Measurements from ENCODE around the gene MRPL32.
A peak's percentile ranks its signal among the peaks of the same experiment; 100 is the strongest.

Gene MRPL32

GRCh38 chr7:42930889-42931288 is 1.3 kb upstream of the MRPL32 start:
- Histone ChIP-seq H3K27ac (ENCODE audit: low read length) (no peak overlapping the region), H3K27me3 (ENCODE audit: control insufficient read depth, insufficient read depth, low read length) (no peaks in the 10 kb centered on the region), H3K4me3 (ENCODE audit: low read length) (peak overlapping the region; percentile 97), H3K4me1 (ENCODE audit: control insufficient read depth, low read depth, low read length) (peaks cover 5% of the 10 kb centered on the region), H3K36me3 (ENCODE audit: control insufficient read depth, low read depth, low read length) (peaks cover 25% of the 10 kb centered on the region), H3K9me3 (ENCODE audit: control insufficient read depth, low read depth, low read length) (no peaks in the 10 kb centered on the region), H3K9ac (ENCODE audit: low read length) (peak overlapping the region; percentile 94)

DNA sequence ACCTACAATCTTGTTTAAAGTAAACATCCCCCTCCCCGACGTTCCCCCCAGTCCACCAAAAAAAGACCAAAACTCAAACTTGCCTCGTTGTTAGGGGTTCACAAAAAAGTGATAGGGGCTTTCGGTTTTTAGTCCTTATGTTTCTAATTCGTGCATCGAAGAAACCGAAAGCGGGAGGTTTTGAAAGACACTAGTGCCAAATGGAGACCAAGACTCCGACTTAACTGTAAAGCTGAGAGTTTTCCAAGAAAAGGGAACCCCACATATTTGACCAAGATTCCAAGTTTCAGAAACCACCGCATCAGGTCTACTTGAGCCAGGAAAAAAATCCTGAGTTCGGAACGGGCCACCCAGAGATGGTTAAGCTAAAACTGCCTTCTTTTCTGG is 736 bp upstream of the MRPL32 start:
- Histone ChIP-seq H3K27ac (ENCODE audit: low read length) (peak overlapping the region; percentile 86), H3K9ac (ENCODE audit: low read length) (peak overlapping the region; percentile 94), H3K27me3 (ENCODE audit: control insufficient read depth, insufficient read depth, low read length) (no peaks in the 10 kb centered on the region), H3K4me3 (ENCODE audit: low read length) (peak overlapping the region; percentile 97), H3K4me1 (ENCODE audit: control insufficient read depth, low read depth, low read length) (peaks cover 5% of the 10 kb centered on the region), H3K9me3 (ENCODE audit: control insufficient read depth, low read depth, low read length) (no peaks in the 10 kb centered on the region), H3K36me3 (ENCODE audit: control insufficient read depth, low read depth, low read length) (peaks cover 24% of the 10 kb centered on the region)

GRCh38 chr7:42932811-42933591 is 825 bp downstream of the MRPL32 start:
- H3K4me1 ChIP-seq (ENCODE audit: control insufficient read depth, low read depth, low read length) = peaks cover 5% of the 10 kb centered on the region
- no peaks in the 10 kb centered on the region for H3K27me3 ChIP-seq (ENCODE audit: control insufficient read depth, insufficient read depth, low read length)
- H3K9ac ChIP-seq (ENCODE audit: low read length) = peak overlapping the region; percentile 94
- peak overlapping the region; percentile 97 for H3K4me3 ChIP-seq (ENCODE audit: low read length)
- peak overlapping the region; percentile 82 for H3K27ac ChIP-seq (ENCODE audit: low read length)
- peaks cover 33% of the 10 kb centered on the region for H3K36me3 ChIP-seq (ENCODE audit: control insufficient read depth, low read depth, low read length)
- no peaks in the 10 kb centered on the region for H3K9me3 ChIP-seq (ENCODE audit: control insufficient read depth, low read depth, low read length)

GRCh38 chr7:42934291-42934690 is 2.1 kb downstream of the MRPL32 start:
- no peak overlapping the region for H3K9ac ChIP-seq (ENCODE audit: low read length)
- H3K27ac ChIP-seq (ENCODE audit: low read length) = no peak overlapping the region
- no peaks in the 10 kb centered on the region for H3K9me3 ChIP-seq (ENCODE audit: control insufficient read depth, low read depth, low read length)
- no peaks in the 10 kb centered on the region for H3K27me3 ChIP-seq (ENCODE audit: control insufficient read depth, insufficient read depth, low read length)
- no peak overlapping the region for H3K4me3 ChIP-seq (ENCODE audit: low read length)
- peaks cover 46% of the 10 kb centered on the region for H3K36me3 ChIP-seq (ENCODE audit: control insufficient read depth, low read depth, low read length)
- H3K4me1 ChIP-seq (ENCODE audit: control insufficient read depth, low read depth, low read length) = peaks cover 5% of the 10 kb centered on the region

GRCh38 chr7:42935861-42936260 is 3.7 kb downstream of the MRPL32 start:
- no peak overlapping the region for H3K9ac ChIP-seq (ENCODE audit: low read length)

GRCh38 chr7:42939457-42940240 is 7.5 kb downstream of the MRPL32 start:
- H3K36me3 ChIP-seq (ENCODE audit: control insufficient read depth, low read depth, low read length) = peaks cover 54% of the 10 kb centered on the region
- no peak overlapping the region for H3K4me3 ChIP-seq (ENCODE audit: low read length)
- H3K27me3 ChIP-seq (ENCODE audit: control insufficient read depth, insufficient read depth, low read length) = no peaks in the 10 kb centered on the region
- H3K4me1 ChIP-seq (ENCODE audit: control insufficient read depth, low read depth, low read length) = no peaks in the 10 kb centered on the region
- no peak overlapping the region for H3K27ac ChIP-seq (ENCODE audit: low read length)
- no peak overlapping the region for H3K9ac ChIP-seq (ENCODE audit: low read length)
- no peaks in the 10 kb centered on the region for H3K9me3 ChIP-seq (ENCODE audit: control insufficient read depth, low read depth, low read length)

More at GRCh38 chr7:42935861-42936260, 3.7 kb downstream of the MRPL32 start:
- Histone ChIP-seq H3K9me3 (ENCODE audit: control insufficient read depth, low read depth, low read length) (no peaks in the 10 kb centered on the region), H3K4me1 (ENCODE audit: control insufficient read depth, low read depth, low read length) (peaks cover 2% of the 10 kb centered on the region), H3K27ac (ENCODE audit: low read length) (no peak overlapping the region), H3K27me3 (ENCODE audit: control insufficient read depth, insufficient read depth, low read length) (no peaks in the 10 kb centered on the region), H3K4me3 (ENCODE audit: low read length) (no peak overlapping the region), H3K36me3 (ENCODE audit: control insufficient read depth, low read depth, low read length) (peaks cover 57% of the 10 kb centered on the region)

DNA sequence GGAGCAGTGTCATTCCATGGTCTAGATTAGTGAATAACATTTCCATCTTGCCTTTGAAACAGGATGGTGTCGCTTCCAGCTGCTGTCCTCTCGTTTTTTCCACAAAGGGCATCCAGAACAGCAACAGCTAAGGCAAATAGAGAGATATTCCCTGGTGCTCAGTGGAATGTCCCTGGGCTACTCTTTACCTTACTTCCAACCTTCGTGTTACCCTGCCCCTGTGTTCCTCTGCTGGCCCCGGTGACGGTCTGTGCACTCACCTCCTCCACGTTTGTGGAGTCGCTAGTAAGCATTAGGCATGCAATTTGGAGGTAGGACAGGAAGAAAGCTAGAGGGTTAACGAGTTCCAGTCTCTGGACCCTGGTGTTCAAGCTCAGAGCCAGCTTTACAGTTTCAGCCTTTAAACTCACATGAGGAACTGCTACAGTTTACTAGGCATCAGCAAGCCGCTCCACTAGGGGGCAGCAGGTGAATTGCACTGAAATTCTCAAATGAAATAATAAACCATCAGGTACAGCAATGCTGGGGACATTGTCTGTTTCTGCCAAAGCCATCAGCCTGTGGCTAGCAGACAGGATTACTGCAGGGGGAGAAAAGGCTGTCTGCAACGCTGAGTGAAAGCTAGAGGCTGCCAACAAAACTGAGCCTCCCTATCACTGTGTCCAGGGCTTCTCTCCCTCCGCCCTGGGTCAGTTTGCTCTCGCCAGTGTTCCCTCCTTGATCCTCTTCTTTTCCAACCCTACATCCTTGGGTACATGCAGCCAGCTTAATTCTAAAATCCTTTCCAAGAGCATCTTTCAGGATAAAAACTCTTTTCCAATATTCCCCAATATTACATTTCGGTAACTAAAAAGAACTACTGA is 9.0 kb downstream of the MRPL32 start:
- Histone ChIP-seq H3K27ac (ENCODE audit: low read length) (no peak overlapping the region), H3K36me3 (ENCODE audit: control insufficient read depth, low read depth, low read length) (peaks cover 39% of the 10 kb centered on the region), H3K9me3 (ENCODE audit: control insufficient read depth, low read depth, low read length) (no peaks in the 10 kb centered on the region), H3K27me3 (ENCODE audit: control insufficient read depth, insufficient read depth, low read length) (no peaks in the 10 kb centered on the region), H3K4me3 (ENCODE audit: low read length) (no peak overlapping the region), H3K9ac (ENCODE audit: low read length) (no peak overlapping the region), H3K4me1 (ENCODE audit: control insufficient read depth, low read depth, low read length) (no peaks in the 10 kb centered on the region)

DNA sequence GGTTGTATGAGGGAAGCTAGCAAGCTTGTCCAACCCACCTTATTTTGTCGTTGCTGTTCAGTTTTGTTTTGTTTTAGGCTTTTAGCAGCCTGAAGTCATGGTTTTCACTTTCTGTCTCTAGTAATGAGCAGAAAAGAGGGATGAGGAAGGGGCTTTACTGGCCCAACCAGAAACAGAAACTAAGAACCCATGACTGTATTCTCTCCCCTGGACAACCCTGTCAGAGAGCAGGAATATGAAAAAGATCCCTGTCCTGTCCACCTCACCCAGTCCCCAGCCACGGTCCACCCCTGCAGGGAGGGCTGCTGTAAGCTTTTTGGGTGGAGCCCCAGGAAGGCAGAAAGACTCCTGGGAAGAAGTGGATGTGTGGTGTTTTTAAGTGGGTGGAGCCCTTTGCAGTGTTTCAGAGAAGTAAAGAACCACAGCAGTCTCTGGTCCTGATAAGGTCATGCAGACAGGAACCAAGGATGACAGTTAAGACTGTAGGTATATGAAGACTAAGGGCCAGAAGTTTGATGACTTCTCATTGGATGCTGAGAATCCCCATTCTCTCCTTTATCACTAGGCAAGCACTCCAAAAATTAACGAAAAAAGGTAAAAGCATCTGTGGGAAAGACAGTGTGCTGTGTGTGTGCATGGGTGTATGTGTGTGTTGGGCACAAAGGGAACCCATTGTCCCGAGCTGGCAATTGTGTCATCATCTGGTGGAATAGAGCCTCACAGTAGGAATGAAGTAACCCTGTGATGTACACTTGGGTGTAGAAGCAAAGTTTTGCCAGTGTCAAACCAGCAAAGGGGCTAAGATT is 13.8 kb downstream of the MRPL32 start:
- H3K9ac ChIP-seq (ENCODE audit: low read length) = no peak overlapping the region

DNA sequence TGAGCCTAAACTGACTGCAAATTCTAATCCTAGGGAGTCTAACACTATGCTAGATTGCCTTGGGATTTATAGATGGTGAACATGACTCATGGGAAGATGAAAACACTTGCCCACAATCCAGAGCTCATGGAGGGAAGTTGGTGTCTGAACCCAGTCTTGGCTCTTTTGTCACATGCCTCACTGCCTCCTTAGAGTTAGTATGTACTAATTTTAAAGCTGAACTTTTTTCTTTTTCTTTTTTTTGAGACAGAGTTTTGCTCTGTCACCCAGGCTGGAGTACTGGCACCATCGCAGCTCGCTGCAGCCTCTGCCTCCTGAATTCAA is 14.4 kb downstream of the MRPL32 start:
- H3K36me3 ChIP-seq (ENCODE audit: control insufficient read depth, low read depth, low read length) = no peaks in the 10 kb centered on the region
- no peaks in the 10 kb centered on the region for H3K27me3 ChIP-seq (ENCODE audit: control insufficient read depth, insufficient read depth, low read length)
- no peaks in the 10 kb centered on the region for H3K4me1 ChIP-seq (ENCODE audit: control insufficient read depth, low read depth, low read length)
- H3K4me3 ChIP-seq (ENCODE audit: low read length) = no peak overlapping the region
- H3K9me3 ChIP-seq (ENCODE audit: control insufficient read depth, low read depth, low read length) = no peaks in the 10 kb centered on the region
- H3K27ac ChIP-seq (ENCODE audit: low read length) = no peak overlapping the region
- no peak overlapping the region for H3K9ac ChIP-seq (ENCODE audit: low read length)

More for the DNA sequence above, 13.8 kb downstream of the MRPL32 start:
- Histone ChIP-seq H3K27me3 (ENCODE audit: control insufficient read depth, insufficient read depth, low read length) (no peaks in the 10 kb centered on the region), H3K36me3 (ENCODE audit: control insufficient read depth, low read depth, low read length) (no peaks in the 10 kb centered on the region), H3K27ac (ENCODE audit: low read length) (no peak overlapping the region), H3K4me1 (ENCODE audit: control insufficient read depth, low read depth, low read length) (no peaks in the 10 kb centered on the region), H3K4me3 (ENCODE audit: low read length) (no peak overlapping the region), H3K9me3 (ENCODE audit: control insufficient read depth, low read depth, low read length) (no peaks in the 10 kb centered on the region)

DNA sequence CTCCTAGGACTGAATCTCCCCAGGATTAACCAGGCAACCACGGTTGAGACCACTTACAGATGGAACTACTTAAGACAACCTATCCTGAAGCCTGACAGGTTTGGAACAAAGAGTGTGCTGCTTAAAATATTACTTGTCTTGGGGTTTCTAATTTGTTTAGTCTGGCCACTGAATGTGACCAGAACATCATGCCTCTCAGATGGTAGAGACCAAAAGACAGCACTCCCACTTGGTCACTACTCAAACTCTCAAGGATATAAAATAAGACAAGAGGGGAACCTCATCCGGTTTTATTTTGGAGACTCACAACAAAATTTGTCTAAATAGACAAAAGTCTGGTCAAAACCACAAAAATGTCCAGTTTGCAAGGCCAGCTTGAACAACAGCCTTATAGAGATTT is 15.3 kb downstream of the MRPL32 start:
- Histone ChIP-seq H3K9ac (ENCODE audit: low read length) (no peak overlapping the region), H3K4me3 (ENCODE audit: low read length) (no peak overlapping the region), H3K27ac (ENCODE audit: low read length) (no peak overlapping the region), H3K36me3 (ENCODE audit: control insufficient read depth, low read depth, low read length) (no peaks in the 10 kb centered on the region), H3K9me3 (ENCODE audit: control insufficient read depth, low read depth, low read length) (no peaks in the 10 kb centered on the region), H3K4me1 (ENCODE audit: control insufficient read depth, low read depth, low read length) (no peaks in the 10 kb centered on the region), H3K27me3 (ENCODE audit: control insufficient read depth, insufficient read depth, low read length) (no peaks in the 10 kb centered on the region)

DNA sequence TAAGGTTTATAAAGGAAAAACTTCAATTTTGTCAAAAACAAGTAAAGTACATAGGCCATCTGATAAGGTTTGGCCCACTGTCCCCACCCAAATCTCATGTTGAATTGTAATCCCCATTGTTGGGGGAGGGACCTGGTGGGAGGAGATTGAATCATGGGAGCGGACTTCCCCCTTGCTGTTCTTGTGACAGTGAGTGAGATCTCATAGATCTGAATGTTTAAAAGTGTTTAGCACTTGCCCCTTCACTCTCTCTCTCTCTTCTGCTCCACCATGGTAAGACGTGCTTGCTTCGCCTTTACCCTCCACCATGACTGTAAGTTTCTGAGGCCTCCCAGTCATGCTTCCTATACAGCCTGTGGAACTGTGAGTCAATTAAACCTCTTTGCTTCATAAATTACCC is 18.2 kb downstream of the MRPL32 start:
- Histone ChIP-seq H3K4me1 (ENCODE audit: control insufficient read depth, low read depth, low read length) (no peaks in the 10 kb centered on the region), H3K27me3 (ENCODE audit: control insufficient read depth, insufficient read depth, low read length) (no peaks in the 10 kb centered on the region), H3K4me3 (ENCODE audit: low read length) (no peak overlapping the region), H3K27ac (ENCODE audit: low read length) (no peak overlapping the region), H3K9ac (ENCODE audit: low read length) (no peak overlapping the region), H3K9me3 (ENCODE audit: control insufficient read depth, low read depth, low read length) (peaks cover under 1% of the 10 kb centered on the region), H3K36me3 (ENCODE audit: control insufficient read depth, low read depth, low read length) (no peaks in the 10 kb centered on the region)
